Sigmoid colon (tissue), 6 donors: ENCODE results near the gene LOC128125822.

ENCODE experiments used
- DNase-seq: peaks from one replicate; pipeline ENCODE4 v3.0.0-alpha.2; 2019
- H3K27ac ChIP-seq, 4 donors: fragments of 200-600 bp; sonication (generic); one replicate each; pipeline ENCODE4 v1.5.1; 2016 to 2019; ENCODE audit warnings: mild to moderate bottlenecking in 1 of 4
- H3K27me3 ChIP-seq, 3 donors: fragments of 200-600 bp; sonication (generic); one replicate each; pipeline ENCODE4 v1.5.1; 2019; ENCODE audit warnings: mild to moderate bottlenecking in 1 of 3
- H3K36me3 ChIP-seq, 4 donors: fragments of 200-600 bp; sonication (generic); one replicate each; pipeline ENCODE4 v1.5.1; 2016 to 2019
- H3K4me1 ChIP-seq, 4 donors: fragments of 200-600 bp; sonication (generic); one replicate each; pipeline ENCODE4 v1.5.1; 2017 to 2019
- H3K4me3 ChIP-seq, 4 donors: fragments of 200-600 bp; sonication (generic); one replicate each; pipeline ENCODE4 v1.5.1; 2017 to 2019; ENCODE audit warnings: mild to moderate bottlenecking in 2 of 4, moderate library complexity in 1 of 4
- H3K9me3 ChIP-seq, 4 donors: fragments of 200-600 bp in 3 of 4; sonication (generic) in 3 of 4; one replicate each; pipeline versions ENCODE4 v1.5.1 to v1.6.1; 2013 to 2019
- CTCF ChIP-seq, 4 experiments: fragments of 450-650 bp in 3 of 4; fragments of 200-600 bp in 1 of 4; IDR thresholded peaks; one replicate each; pipeline ENCODE4 v1.5.1; 2016 to 2019; ENCODE audit warnings: antibody characterized with exemption in 4 of 4, mild to moderate bottlenecking in 3 of 4, moderate library complexity in 2 of 4
- EP300 ChIP-seq, 4 donors: sonication (generic); formaldehyde crosslinking; IDR thresholded peaks; one replicate each; pipeline ENCODE4 v1.6.1; 2017; ENCODE audit warnings: antibody characterized with exemption in 4 of 4
- POLR2A ChIP-seq, 2 donors: fragments of 450-650 bp; IDR thresholded peaks; one replicate each; pipeline ENCODE4 v1.6.1; 2016; ENCODE audit warnings: antibody characterized with exemption in 2 of 2, mild to moderate bottlenecking in 2 of 2, moderate library complexity in 2 of 2
- POLR2AphosphoS5 ChIP-seq, 4 donors: sonication (generic); formaldehyde crosslinking; IDR thresholded peaks; one replicate each; pipeline ENCODE4 v1.6.1; 2017; ENCODE audit warnings: antibody characterized with exemption in 4 of 4
- WGBS, 2 donors: extraction: QIAGEN DNeasy Blood & Tissue Kit; methylation state at CpG; one replicate each; pipeline ENCODE4 v1.1.7; 2013; 5-methylcytosine and 5-hydroxymethylcytosine counted together
- intact Hi-C: fragments of 100-400 bp; cut with DNase I; formaldehyde crosslinking; loops from one replicate; pipeline ENCODE4 v1.15.1; 2023
- donor health status: healthy with polysubstance abuse.
- donor health status: healthy.

Gene LOC128125822

DNA sequence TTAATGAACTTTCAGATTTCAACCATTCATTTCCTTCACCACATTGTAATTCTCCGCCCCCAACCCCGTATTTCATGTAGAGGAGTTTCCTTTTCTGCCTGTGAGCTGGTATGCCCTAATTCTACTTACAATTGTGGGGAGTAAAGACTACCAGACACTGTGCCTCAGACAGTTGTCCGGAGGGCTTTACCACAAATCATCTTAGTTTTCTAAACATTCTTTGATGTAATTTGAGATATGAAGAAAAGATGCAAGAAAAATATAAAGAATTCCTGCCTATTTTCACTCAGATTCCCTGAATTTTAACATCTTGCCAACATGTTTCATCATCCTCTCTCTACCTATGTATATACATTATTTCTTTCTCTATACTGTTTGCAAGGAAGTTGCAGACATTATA is 28.3 kb upstream of the LOC128125822 start:
- Histone ChIP-seq H3K27me3 (no peaks in the 10 kb centered on the region), H3K36me3 (no peaks in the 10 kb centered on the region), H3K4me3 (no peak overlapping the region), H3K27ac (no peak overlapping the region), H3K4me1 (no peaks in the 10 kb centered on the region), H3K9me3 (no peaks in the 10 kb centered on the region)
- TF ChIP-seq EP300 (IDR thresholded peaks at IDR 0.05) (no peak), CTCF (IDR thresholded peaks at IDR 0.05) (no peak)
- intact Hi-C loops = no loop called here
- 70 to 76% methylated on average over 3 of the region's 3 CpGs for WGBS, 2 donors
- DNase-seq = no peak

- Histone ChIP-seq H3K4me1 (no peaks in the 10 kb centered on the region), H3K27ac (no peak overlapping the region), H3K9me3 (no peaks in the 10 kb centered on the region), H3K27me3 (no peaks in the 10 kb centered on the region), H3K4me3 (no peak overlapping the region), H3K36me3 (no peaks in the 10 kb centered on the region)
- TF ChIP-seq POLR2A (IDR thresholded peaks at IDR 0.05) (no peak), EP300 (IDR thresholded peaks at IDR 0.05) (no peak), POLR2AphosphoS5 (IDR thresholded peaks at IDR 0.05) (no peak), CTCF (IDR thresholded peaks at IDR 0.05) (no peak)
- 95 to 96% methylated on average over 6 of the region's 6 CpGs for WGBS, 2 donors
- intact Hi-C loops = no loop called here
- no peak for DNase-seq
Measured at GRCh38 chr6:63546236-63546635, 26.0 kb upstream of the LOC128125822 start.

DNA sequence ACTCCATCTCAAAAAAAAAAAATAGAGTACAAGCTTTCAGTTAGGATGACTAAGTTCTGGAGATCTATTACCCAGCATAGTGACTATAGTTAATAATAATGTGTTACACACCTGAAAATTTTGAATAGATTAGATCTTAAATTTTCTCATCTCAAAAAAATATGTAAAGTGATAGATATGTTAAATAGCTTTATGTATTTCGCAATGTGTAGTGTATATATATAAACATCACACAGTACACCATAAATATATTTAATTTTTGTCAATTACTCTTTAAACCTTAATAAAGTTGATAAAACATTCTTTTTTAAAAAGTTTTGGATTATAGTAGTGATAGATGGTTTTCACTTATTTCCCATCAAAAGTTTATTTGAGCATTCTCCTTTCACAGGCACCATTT is 25.6 kb upstream of the LOC128125822 start:
- intact Hi-C loops = no loop called here
- no peak for DNase-seq
- no peaks in the 10 kb centered on the region for H3K27me3 ChIP-seq
- 97 to 100% methylated on average over 1 of the region's 1 CpG for WGBS, 2 donors
- no peaks in the 10 kb centered on the region for H3K36me3 ChIP-seq
- TF ChIP-seq EP300 (IDR thresholded peaks at IDR 0.05) (no peak), POLR2AphosphoS5 (IDR thresholded peaks at IDR 0.05) (no peak), POLR2A (IDR thresholded peaks at IDR 0.05) (no peak), CTCF (IDR thresholded peaks at IDR 0.05) (no peak)
- H3K27ac ChIP-seq = no peak overlapping the region
- no peaks in the 10 kb centered on the region for H3K4me1 ChIP-seq
- no peak overlapping the region for H3K4me3 ChIP-seq
- no peaks in the 10 kb centered on the region for H3K9me3 ChIP-seq

DNA sequence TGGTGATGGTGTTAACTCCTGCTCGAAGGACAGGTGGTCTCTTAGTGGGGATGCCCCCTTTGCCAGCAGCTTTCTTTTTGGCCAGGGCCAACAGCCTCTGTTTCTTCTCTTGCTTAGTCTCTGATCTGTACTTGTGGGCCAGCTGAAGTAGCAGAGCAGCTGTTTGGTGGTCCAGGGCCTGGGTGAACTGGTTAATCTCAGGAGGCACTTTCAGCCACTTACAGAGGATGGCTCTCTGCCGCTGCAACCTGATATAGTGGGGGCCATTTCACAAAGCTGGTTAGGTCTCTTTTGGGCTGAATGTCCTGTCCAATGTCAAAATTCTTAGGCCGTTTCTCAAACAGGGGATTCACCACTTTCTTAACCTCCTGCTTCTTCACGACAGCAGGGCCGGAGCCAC is 23.2 kb upstream of the LOC128125822 start:
- H3K27me3 ChIP-seq = no peaks in the 10 kb centered on the region
- intact Hi-C loops = no loop called here
- H3K36me3 ChIP-seq = no peaks in the 10 kb centered on the region
- H3K9me3 ChIP-seq = no peaks in the 10 kb centered on the region
- 90 to 94% methylated on average over 5 of the region's 5 CpGs for WGBS, 2 donors
- DNase-seq = no peak
- no peaks in the 10 kb centered on the region for H3K4me1 ChIP-seq
- no peak overlapping the region for H3K27ac ChIP-seq
- no peak overlapping the region for H3K4me3 ChIP-seq
- TF ChIP-seq POLR2AphosphoS5 (IDR thresholded peaks at IDR 0.05) = no peak
- no peak for TF ChIP-seq CTCF (IDR thresholded peaks at IDR 0.05)
- no peak for TF ChIP-seq POLR2A (IDR thresholded peaks at IDR 0.05)
- TF ChIP-seq EP300 (IDR thresholded peaks at IDR 0.05) = no peak

GRCh38 chr6:63553208-63553607 is 19.1 kb upstream of the LOC128125822 start:
- Histone ChIP-seq H3K9me3 (no peaks in the 10 kb centered on the region), H3K36me3 (no peaks in the 10 kb centered on the region), H3K4me1 (no peaks in the 10 kb centered on the region), H3K27me3 (no peaks in the 10 kb centered on the region), H3K27ac (no peak overlapping the region), H3K4me3 (no peak overlapping the region)
- TF ChIP-seq EP300 (IDR thresholded peaks at IDR 0.05) = no peak
- TF ChIP-seq POLR2AphosphoS5 (IDR thresholded peaks at IDR 0.05) = no peak
- TF ChIP-seq CTCF (IDR thresholded peaks at IDR 0.05) = no peak
- no peak for TF ChIP-seq POLR2A (IDR thresholded peaks at IDR 0.05)
- WGBS, 2 donors = 81 to 86% methylated on average over 3 of the region's 3 CpGs
- DNase-seq = no peak
- intact Hi-C loops = no loop called here
